Neural cell (in vitro differentiated cells): ENCODE results near the gene EXD2. TPM values are rescaled to one million over a fixed set of nuclear protein-coding genes. Genes with fewer than 3 reads are reported as not detected.
A peak's percentile ranks its signal among the peaks of the same experiment; 100 is the strongest.

ENCODE experiments used
- H2AFZ ChIP-seq: fragments of 200-600, 300-800 bp; sonication (generic), shearing (Covaris generic); 2 replicates; pipeline ENCODE4 v1.6.0; 2014; ENCODE audit warnings: low read depth, mild to moderate bottlenecking, antibody characterized with exemption, low read length, moderate library complexity
- H3F3A ChIP-seq: fragments of 200-600 bp; shearing (Covaris generic); 2 replicates; pipeline ENCODE4 v1.6.1; 2016; ENCODE audit warnings: mild to moderate bottlenecking, moderate library complexity, mixed read lengths, antibody characterized with exemption, low read length; ENCODE audit not compliant: insufficient read depth, poor library complexity, severe bottlenecking
- H3K27ac ChIP-seq: fragments of 200-600, 300-800 bp; sonication (generic), shearing (Covaris generic); 2 replicates; pipeline ENCODE4 v1.5.1; 2014; ENCODE audit warnings: mild to moderate bottlenecking, low read length, moderate library complexity
- H3K27me3 ChIP-seq: fragments of 300-800, 200-600 bp; sonication (generic), shearing (Covaris generic); 2 replicates; pipeline ENCODE4 v1.6.0; 2014; ENCODE audit warnings: mild to moderate bottlenecking, low read depth, low read length, moderate library complexity; ENCODE audit not compliant: insufficient read depth
- H3K36me3 ChIP-seq: fragments of 300-800, 200-600 bp; sonication (generic), shearing (Covaris generic); 2 replicates; pipeline ENCODE4 v1.5.1; 2014; ENCODE audit warnings: mild to moderate bottlenecking, antibody characterized with exemption, low read length, moderate library complexity; ENCODE audit not compliant: insufficient read depth
- H3K4me2 ChIP-seq: fragments of 300-800, 200-600 bp; sonication (generic), shearing (Covaris generic); 2 replicates; pipeline ENCODE4 v1.6.0; 2014; ENCODE audit warnings: mild to moderate bottlenecking, low read length
- H3K4me3 ChIP-seq: fragments of 300-800, 200-600 bp; sonication (generic), shearing (Covaris generic); 2 replicates; pipeline ENCODE4 v1.5.1; 2014; ENCODE audit warnings: mild to moderate bottlenecking, low read length, moderate library complexity
- H3K79me2 ChIP-seq: fragments of 200-600 bp; shearing (Covaris generic); replicated peaks from 2 replicates; pipeline ENCODE4 v1.6.0; 2014; ENCODE audit warnings: mild to moderate bottlenecking, low read length, moderate library complexity; ENCODE audit not compliant: insufficient read depth
- H3K9ac ChIP-seq: fragments of 300-800, 200-600 bp; sonication (generic), shearing (Covaris generic); 2 replicates; pipeline ENCODE4 v1.6.1; 2016; ENCODE audit warnings: mild to moderate bottlenecking, low read length, mixed read lengths
- H3K9me2 ChIP-seq: fragments of 200-600 bp; shearing (Covaris generic); 2 replicates; pipeline ENCODE4 v1.6.1; 2016; ENCODE audit warnings: mild to moderate bottlenecking, low read length, mixed read lengths; ENCODE audit not compliant: insufficient read depth
- H3K9me3 ChIP-seq: fragments of 200-600, 300-800 bp; sonication (generic), shearing (Covaris generic); 2 replicates; pipeline ENCODE4 v1.6.1; 2016; ENCODE audit warnings: mild to moderate bottlenecking, mixed run types, low read length, moderate library complexity, mixed read lengths
- H4K20me1 ChIP-seq: fragments of 200-600 bp; shearing (Covaris generic); 2 replicates; pipeline ENCODE4 v1.6.1; 2016; ENCODE audit warnings: mild to moderate bottlenecking, mixed run types; ENCODE audit not compliant: insufficient read depth
- CTCF ChIP-seq: fragments of 450-650 bp; IDR thresholded peaks from 2 replicates; pipeline ENCODE4 v1.5.1; 2014; ENCODE audit warnings: antibody characterized with exemption, mild to moderate bottlenecking, moderate library complexity; ENCODE audit not compliant: poor library complexity, severe bottlenecking
- EP300 ChIP-seq: fragments of 450-650 bp; conservative IDR thresholded peaks from 2 replicates; pipeline ENCODE4 v1.6.1; 2014; ENCODE audit warnings: antibody characterized with exemption, mild to moderate bottlenecking, moderate library complexity; ENCODE audit not compliant: poor library complexity, severe bottlenecking
- EZH2 ChIP-seq: fragments of 200-600, 300-800 bp; shearing (Covaris generic), sonication (generic); IDR thresholded peaks from 2 replicates; pipeline ENCODE4 v1.6.1; 2014; ENCODE audit warnings: antibody characterized with exemption, low read length, borderline replicate concordance, mild to moderate bottlenecking; ENCODE audit not compliant: insufficient read depth, poor library complexity, severe bottlenecking
- MXI1 ChIP-seq: fragments of 450-650 bp; conservative IDR thresholded peaks from 2 replicates; pipeline ENCODE4 v1.6.1; 2014; ENCODE audit warnings: antibody characterized with exemption, mild to moderate bottlenecking; ENCODE audit not compliant: poor library complexity, severe bottlenecking
- POLR2AphosphoS5 ChIP-seq: IDR thresholded peaks from 2 replicates; pipeline ENCODE4 v1.6.1; 2012
- RAD21 ChIP-seq: fragments of 450-650 bp; conservative IDR thresholded peaks from 2 replicates; pipeline ENCODE4 v1.6.1; 2014; ENCODE audit warnings: antibody characterized with exemption, mild to moderate bottlenecking, moderate library complexity
- REST ChIP-seq: IDR thresholded peaks from 2 replicates; pipeline ENCODE4 v1.6.1; 2012; ENCODE audit warnings: borderline replicate concordance
- SMC3 ChIP-seq: fragments of 450-650 bp; conservative IDR thresholded peaks from 2 replicates; pipeline ENCODE4 v1.6.1; 2014; ENCODE audit warnings: antibody characterized with exemption, mild to moderate bottlenecking, moderate library complexity; ENCODE audit not compliant: poor library complexity
- TAF1 ChIP-seq: IDR thresholded peaks from 2 replicates; pipeline ENCODE4 v1.6.1; 2012; ENCODE audit warnings: low read depth
- polyA plus RNA-seq: library from polyadenylated mRNA; depleted of rRNA; stranded (reverse); fragments of >200 nt; gene quantifications from 2 replicates; pipeline ENCODE4 v1.2.3, GENCODE V29; 2014

EXD2 gene
- polyA plus RNA-seq, 1 donor from 2014 or later = 43.3 TPM

- no peaks in the 10 kb centered on the region for H3K27me3 ChIP-seq
- TF ChIP-seq REST (no peak), SMC3 (no peak), RAD21 (no peak), CTCF (no peak), TAF1 (no peak), EZH2 (no peak), EP300 (no peak), MXI1 (no peak), POLR2AphosphoS5 (no peak)
- no peaks in the 10 kb centered on the region for H3K9me3 ChIP-seq
- no peak overlapping the region for H3K4me3 ChIP-seq
- no peaks in the 10 kb centered on the region for H3K36me3 ChIP-seq
- no peaks in the 10 kb centered on the region for H3K79me2 ChIP-seq
- H3K4me2 ChIP-seq = no peak overlapping the region
- no peak overlapping the region for H2AFZ ChIP-seq
- H3K9me2 ChIP-seq = no peaks in the 10 kb centered on the region
- no peak overlapping the region for H3K9ac ChIP-seq
- no peaks in the 10 kb centered on the region for H4K20me1 ChIP-seq
- H3K27ac ChIP-seq = no peak overlapping the region
- no peaks in the 10 kb centered on the region for H3F3A ChIP-seq
These were observed 58.3 kb downstream of the EXD2 start for GRCh38 chr14:69249603-69250002.

- Histone ChIP-seq H3K27me3 (no peaks in the 10 kb centered on the region), H3K9me3 (no peaks in the 10 kb centered on the region), H3F3A (no peaks in the 10 kb centered on the region), H3K9me2 (no peaks in the 10 kb centered on the region), H4K20me1 (no peaks in the 10 kb centered on the region), H2AFZ (no peak overlapping the region), H3K4me3 (no peak overlapping the region), H3K4me2 (no peak overlapping the region), H3K79me2 (no peaks in the 10 kb centered on the region), H3K36me3 (no peaks in the 10 kb centered on the region), H3K27ac (no peak overlapping the region), H3K9ac (no peak overlapping the region)
- no peak for TF ChIP-seq POLR2AphosphoS5
These were observed 61.6 kb downstream of the EXD2 start for GRCh38 chr14:69252851-69253250.

- H2AFZ ChIP-seq = peak overlapping the region; percentile 60
- no peaks in the 10 kb centered on the region for H3K27me3 ChIP-seq
- peak overlapping the region; percentile 78 for H3K9ac ChIP-seq
- H3K9me3 ChIP-seq = no peaks in the 10 kb centered on the region
- H3K27ac ChIP-seq = peak overlapping the region; percentile 72
- no peaks in the 10 kb centered on the region for H3K36me3 ChIP-seq
- H3K9me2 ChIP-seq = no peaks in the 10 kb centered on the region
- H3K4me3 ChIP-seq = peak overlapping the region; percentile 92
- peaks cover 4% of the 10 kb centered on the region for H3F3A ChIP-seq
- peak overlapping the region; percentile 65 for H3K4me2 ChIP-seq
- no peaks in the 10 kb centered on the region for H4K20me1 ChIP-seq
- TF ChIP-seq CTCF (no peak), RAD21 (no peak), SMC3 (no peak), EZH2 (no peak), EP300 (no peak), REST (no peak), TAF1 (no peak), POLR2AphosphoS5 (no peak), MXI1 (no peak)
- H3K79me2 ChIP-seq = peaks cover 2% of the 10 kb centered on the region
These were observed 67.8 kb downstream of the EXD2 start for GRCh38 chr14:69259168-69259526.
